HEK293 (cell line): ENCODE data around the gene MS4A12.
"Not testable (repeated sequence)": the region's sequence is repeated elsewhere in the genome, so short reads cannot be mapped to it uniquely, and the experiment has no call there.

Experiments
- CTCF ChIP-seq: fragments of 450-650 bp; formaldehyde crosslinking; IDR thresholded peaks from 2 replicates; pipeline ENCODE4 v1.5.1; 2016; ENCODE audit warnings: missing biosample characterization, missing genetic modification characterization
- ZBTB44 ChIP-seq: fragments of 450-650 bp; IDR thresholded peaks from 2 replicates; pipeline ENCODE4 v1.5.1; 2018; ENCODE audit warnings: missing biosample characterization, mild to moderate bottlenecking, missing genetic modification characterization
- TF ChIP-seq, protein P1 (sequence below): fragments of 450-650 bp; formaldehyde crosslinking; IDR thresholded peaks from 2 replicates; pipeline ENCODE4 v1.5.1; 2016; ENCODE audit warnings: missing biosample characterization, missing genetic modification characterization, low read depth

GRCh38 chr11:60538627-60539026 is 46.0 kb downstream of the MS4A12 start:
- not testable (repeated sequence) for TF ChIP-seq ZBTB44 (tag by site-specific recombination); CTCF
- TF ChIP-seq, protein P1, sequence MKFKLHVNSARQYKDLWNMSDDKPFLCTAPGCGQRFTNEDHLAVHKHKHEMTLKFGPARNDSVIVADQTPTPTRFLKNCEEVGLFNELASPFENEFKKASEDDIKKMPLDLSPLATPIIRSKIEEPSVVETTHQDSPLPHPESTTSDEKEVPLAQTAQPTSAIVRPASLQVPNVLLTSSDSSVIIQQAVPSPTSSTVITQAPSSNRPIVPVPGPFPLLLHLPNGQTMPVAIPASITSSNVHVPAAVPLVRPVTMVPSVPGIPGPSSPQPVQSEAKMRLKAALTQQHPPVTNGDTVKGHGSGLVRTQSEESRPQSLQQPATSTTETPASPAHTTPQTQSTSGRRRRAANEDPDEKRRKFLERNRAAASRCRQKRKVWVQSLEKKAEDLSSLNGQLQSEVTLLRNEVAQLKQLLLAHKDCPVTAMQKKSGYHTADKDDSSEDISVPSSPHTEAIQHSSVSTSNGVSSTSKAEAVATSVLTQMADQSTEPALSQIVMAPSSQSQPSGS (tag by site-specific recombination) = not testable (repeated sequence)
